Peyer's patch (tissue), 4 donors: ENCODE results near the gene MRPL10.

Experiments used
- CTCF ChIP-seq, 6 experiments: fragments of 450-650 bp in 4 of 6; fragments of 200-600 bp in 2 of 6; sonication (generic) in 1 of 6; IDR thresholded peaks; one replicate each; pipeline ENCODE4 v1.5.1; 2017 to 2019; ENCODE audit warnings: antibody characterized with exemption in 6 of 6, mild to moderate bottlenecking in 3 of 6, moderate library complexity in 1 of 6
- POLR2A ChIP-seq, 2 donors: fragments of 450-650 bp; IDR thresholded peaks; one replicate each; pipeline ENCODE4 v1.5.1; 2017; ENCODE audit warnings: antibody characterized with exemption in 2 of 2, mild to moderate bottlenecking in 2 of 2, moderate library complexity in 2 of 2

- TF ChIP-seq CTCF (IDR thresholded peaks at IDR 0.05) (no peak), POLR2A (IDR thresholded peaks at IDR 0.05) (no peak)
Measured at GRCh38 chr17:47800686-47801085, 30.7 kb downstream of the MRPL10 start.
